GM10847 (cell line): ENCODE results near the gene WDR19.

Source experiments
- POLR2A ChIP-seq: IDR thresholded peaks from 2 replicates; pipeline ENCODE4 v1.6.1; 2011; ENCODE audit not compliant: insufficient read length; ENCODE audit errors: extremely low read depth

Gene WDR19

GRCh38 chr4:39280770-39281169, 98.4 kb downstream of the WDR19 start:
- no peak for TF ChIP-seq POLR2A

GRCh38 chr4:39285111-39285795, 102.9 kb downstream of the WDR19 start:
- no peak for TF ChIP-seq POLR2A

GRCh38 chr4:39285853-39286252, 103.5 kb downstream of the WDR19 start:
- no peak for TF ChIP-seq POLR2A

- TF ChIP-seq POLR2A = no peak
Observed at GRCh38 chr4:39286263-39286662, 103.9 kb downstream of the WDR19 start.

- no peak for TF ChIP-seq POLR2A
Observed at GRCh38 chr4:39287223-39287622, 104.9 kb downstream of the WDR19 start.

- no peak for TF ChIP-seq POLR2A
Observed at GRCh38 chr4:39291686-39292085, 109.4 kb downstream of the WDR19 start.

GRCh38 chr4:39295784-39296183, 113.5 kb downstream of the WDR19 start:
- no peak for TF ChIP-seq POLR2A

- no peak for TF ChIP-seq POLR2A
Observed at GRCh38 chr4:39302901-39303300, 120.6 kb downstream of the WDR19 start.

- no peak for TF ChIP-seq POLR2A
Observed at GRCh38 chr4:39303871-39304270, 121.5 kb downstream of the WDR19 start.

- TF ChIP-seq POLR2A = no peak
Observed at GRCh38 chr4:39304651-39305050, 122.3 kb downstream of the WDR19 start.

GRCh38 chr4:39305912-39306677, 123.8 kb downstream of the WDR19 start:
- no peak for TF ChIP-seq POLR2A

GRCh38 chr4:39308611-39309010, 126.3 kb downstream of the WDR19 start:
- no peak for TF ChIP-seq POLR2A

GRCh38 chr4:39312816-39313215, 130.5 kb downstream of the WDR19 start:
- no peak for TF ChIP-seq POLR2A

GRCh38 chr4:39319676-39320075, 137.3 kb downstream of the WDR19 start:
- no peak for TF ChIP-seq POLR2A

- TF ChIP-seq POLR2A = no peak
Observed at GRCh38 chr4:39320381-39321115, 138.2 kb downstream of the WDR19 start.

- TF ChIP-seq POLR2A = no peak
Observed at GRCh38 chr4:39323821-39324220, 141.5 kb downstream of the WDR19 start.
